IPS-NIHi7 (cell line): ENCODE results near the gene PABPC1L.
A peak's percentile ranks its signal among the peaks of the same experiment; 100 is the strongest.

Source experiments
- DNase-seq: peaks from one replicate; pipeline ENCODE4 v3.0.0; 2012; ENCODE audit warnings: mixed read lengths; ENCODE audit errors: extremely low spot score

Gene PABPC1L

DNA sequence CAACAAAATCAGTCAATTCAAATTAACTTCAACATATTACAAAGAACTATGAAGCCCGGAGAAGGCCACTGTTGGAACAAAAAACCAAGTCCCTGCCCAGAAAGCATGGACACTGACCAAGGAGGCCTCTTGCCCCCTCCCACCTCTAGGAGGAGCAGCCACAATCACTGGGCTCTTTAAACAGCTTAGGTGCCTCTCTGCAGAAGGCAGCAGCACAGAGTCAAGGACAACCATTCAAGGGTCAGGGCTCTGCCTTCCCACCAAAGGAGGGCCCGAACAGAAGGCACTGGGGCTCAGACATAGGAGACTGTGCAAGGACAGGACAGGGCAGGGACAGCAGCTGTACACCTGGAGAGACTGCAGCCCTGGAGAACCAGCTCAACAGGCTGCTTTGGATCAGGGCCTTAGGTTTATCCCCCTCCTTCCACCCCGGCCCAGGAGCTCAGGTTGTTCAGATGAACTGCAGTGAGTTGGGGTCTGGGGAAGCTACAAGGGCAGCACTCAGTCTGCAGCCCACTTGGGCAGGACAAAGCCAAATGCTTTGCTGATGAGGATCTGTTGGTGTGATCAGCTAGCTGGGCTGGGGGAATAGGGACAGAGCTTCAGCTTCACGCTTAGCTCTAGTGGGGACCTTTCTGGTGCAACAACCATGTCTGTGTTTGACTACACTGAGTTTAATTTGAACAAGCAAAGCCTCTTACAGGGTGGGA is 32.6 kb downstream of the PABPC1L start:
- DNase-seq, result no peak

DNA sequence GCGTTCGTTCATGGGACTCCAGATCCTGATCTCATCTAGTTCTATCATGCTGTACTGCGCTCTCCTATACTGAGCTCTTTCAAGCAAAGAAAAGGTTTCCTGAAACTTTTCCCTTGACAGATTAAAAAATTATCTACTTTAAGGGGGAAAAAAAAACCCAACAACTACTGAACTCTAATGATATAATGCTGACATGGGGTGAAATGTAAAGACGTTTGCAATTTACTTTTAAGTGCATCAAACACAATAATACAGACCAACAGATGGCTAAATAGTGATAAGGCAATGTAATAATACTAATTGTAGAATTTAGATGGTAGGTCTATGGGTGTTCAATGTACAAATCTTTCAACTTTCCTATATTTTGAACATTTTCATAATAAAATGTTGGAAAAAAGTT is 34.0 kb downstream of the PABPC1L start:
- DNase-seq, result no peak

DNA sequence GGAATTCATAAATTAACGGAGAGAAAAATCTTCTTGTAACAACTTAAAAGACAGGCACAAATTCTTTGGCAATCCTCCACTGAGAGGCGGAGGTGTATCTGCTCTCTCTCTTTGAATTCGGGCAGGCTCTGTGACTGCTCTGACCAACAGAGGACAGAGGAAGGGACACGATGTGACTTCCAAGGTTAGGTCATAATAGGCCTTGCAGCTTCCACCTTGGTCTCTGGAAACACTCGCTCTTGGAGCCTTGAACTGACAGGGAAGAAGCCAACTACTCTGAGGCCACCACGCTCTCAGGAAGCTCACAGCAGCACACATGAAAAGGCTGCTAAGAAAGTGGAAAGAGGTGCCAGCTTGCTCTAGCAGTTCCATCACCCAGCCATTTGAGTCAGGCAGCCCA is 35.4 kb downstream of the PABPC1L start:
- no peak for DNase-seq

DNA sequence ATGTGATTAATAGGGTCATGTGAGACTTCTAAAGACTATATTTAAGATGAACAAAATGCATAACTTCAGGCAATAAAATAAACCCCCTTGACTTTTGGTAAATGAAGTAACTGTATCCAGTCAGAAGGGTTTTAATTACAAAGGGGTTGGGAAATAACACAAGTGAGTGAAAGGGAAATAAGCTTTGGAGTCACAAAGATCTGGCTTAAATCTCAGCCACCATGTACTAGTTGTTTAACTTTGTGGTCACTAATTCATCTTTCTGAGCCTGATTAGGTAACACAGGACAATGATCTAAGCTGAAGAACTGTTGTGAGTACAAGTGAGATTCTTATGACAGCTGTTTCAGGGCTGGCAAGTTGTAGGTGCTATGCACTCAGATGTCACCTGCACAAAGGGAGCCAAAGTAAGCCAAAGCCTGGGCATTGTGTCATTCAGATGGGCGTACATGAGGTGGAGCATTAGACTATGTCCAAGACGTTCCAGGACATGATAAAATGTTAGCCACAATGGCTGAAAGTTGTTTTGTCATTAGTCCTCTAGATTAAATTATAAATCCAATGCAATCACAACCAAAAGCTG is 36.5 kb downstream of the PABPC1L start:
- DNase-seq, result no peak

DNA sequence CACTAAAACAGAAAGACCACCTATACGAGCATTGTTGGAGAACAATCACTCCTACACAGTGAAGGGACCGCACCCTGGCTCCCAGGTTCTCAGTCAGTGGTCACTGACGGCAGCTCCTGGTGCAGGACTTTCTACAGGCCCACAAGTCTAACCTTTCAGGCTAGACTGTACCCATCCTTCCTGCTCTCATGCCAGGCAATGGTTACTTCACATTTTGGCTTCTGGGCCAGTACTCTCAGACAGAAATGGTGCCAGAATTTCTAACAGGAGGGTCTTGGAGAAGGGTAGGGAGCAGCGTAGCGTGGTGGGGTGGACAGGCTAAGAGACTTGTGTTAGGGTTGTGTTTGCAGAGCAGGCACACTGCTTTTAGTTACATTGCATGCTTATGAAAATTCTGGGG is 38.2 kb downstream of the PABPC1L start:
- no peak for DNase-seq

DNA sequence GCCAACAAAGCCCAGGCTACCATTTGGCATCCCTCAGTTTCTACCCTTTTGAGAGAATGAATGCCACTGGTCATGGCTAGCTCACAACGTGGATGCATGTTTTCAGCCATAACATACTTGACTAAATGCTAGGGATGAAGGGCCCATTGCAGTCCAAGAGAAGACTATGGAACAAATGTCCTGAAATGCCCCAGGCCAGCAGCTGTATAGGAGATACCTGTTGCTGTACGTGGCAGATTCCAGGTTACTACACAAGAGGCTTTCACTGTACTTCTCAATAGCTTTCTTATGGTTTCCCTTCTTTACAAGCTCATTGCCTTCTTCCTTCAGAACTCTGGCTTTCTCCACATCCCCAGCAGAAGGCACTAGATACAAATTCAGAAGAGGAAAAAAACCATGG is 38.7 kb downstream of the PABPC1L start:
- DNase-seq, result no peak

DNA sequence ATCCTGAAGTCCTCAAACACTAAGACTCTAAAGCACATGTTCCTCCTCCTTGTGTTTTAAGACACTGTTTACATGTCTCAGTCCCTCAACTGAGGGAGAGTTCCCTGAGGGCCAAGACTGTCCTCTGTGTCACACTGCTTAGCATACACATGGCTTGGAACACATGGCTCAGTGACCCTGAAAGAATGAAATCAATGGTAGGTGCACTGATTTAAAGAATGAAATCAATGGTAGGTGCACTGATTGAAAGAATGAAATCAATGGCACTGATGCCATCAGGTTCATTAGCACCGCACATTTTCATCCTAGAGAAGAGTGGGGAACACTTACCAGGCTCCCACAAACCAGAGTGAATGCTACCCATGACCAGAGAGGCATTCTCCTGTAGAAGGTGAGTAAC is 40.5 kb downstream of the PABPC1L start:
- no peak for DNase-seq

DNA sequence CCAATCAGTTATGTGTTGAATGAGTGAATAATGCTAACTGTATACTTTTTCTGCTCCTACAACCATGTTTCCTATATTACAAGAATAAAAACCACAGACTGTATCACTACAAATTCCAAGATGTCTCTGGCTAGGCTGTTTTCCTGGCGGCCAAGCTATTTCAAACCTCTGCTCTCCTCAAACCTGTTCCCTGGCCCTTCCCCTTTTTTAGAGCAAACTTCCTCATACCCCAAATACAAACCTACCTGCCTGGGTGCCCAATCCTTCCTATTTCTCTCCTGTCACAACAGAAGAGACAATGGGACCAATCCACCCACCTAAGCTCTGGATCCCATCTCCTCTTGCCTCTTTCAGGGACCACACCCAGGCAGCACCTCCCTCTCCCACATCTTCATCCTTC is 42.9 kb downstream of the PABPC1L start:
- DNase-seq, result no peak

DNA sequence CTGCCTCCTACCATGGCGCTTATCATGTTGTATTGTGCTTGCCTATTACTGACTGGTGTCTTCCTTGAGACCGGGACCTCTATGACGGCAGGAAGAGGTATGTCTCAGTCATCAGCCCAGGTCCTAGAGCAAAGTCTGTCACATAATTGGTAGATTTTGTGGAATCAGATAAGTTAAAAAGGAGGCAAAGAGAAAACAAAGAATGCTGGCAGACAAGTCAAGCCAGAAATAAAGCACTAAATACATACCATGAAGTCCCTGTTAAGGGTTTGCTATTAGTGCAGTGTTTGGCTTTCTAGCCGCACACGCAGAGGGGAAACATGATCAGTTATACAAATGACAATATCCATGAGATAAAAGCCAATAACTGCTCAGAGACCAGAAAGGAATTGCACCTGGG is 44.4 kb downstream of the PABPC1L start:
- DNase-seq, result no peak

DNA sequence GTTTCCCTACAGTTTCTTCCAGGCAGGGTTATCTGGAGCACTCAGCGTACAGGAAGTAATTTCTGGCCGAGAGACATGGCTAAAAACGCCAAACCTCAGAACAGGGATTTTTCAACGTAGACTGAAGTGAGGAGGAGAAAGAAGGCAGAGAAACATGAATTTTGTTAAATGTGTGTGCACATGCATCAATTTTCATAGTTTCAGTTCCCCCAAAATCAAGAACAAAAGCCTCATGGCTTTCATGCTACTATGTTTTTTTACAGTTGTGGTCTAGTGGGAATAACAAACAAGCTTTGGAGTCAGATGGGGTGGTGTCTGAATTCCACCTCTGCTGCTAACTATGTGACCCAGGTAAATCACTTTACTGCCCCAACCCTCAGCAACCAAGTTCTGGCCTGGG is 45.4 kb downstream of the PABPC1L start:
- no peak for DNase-seq

DNA sequence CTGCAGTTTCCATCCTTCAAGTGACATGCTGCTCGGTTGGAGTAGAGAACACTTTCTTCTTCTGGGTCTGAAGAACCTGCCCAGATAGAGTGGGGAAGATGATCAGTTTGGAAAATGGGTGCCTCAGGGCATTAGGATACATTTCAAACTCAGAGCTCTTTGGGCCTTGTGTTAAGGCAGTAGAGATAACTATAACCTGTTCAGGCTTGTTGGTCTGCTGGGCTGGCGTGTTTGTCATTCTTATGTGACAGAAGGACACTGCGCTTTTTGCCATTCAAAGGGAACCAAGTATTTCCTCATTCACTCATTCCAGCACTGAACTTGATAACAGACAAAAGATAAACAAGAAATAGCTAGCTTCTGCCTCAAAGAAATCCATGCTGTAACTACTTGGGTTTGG is 46.5 kb downstream of the PABPC1L start:
- DNase-seq, result no peak

DNA sequence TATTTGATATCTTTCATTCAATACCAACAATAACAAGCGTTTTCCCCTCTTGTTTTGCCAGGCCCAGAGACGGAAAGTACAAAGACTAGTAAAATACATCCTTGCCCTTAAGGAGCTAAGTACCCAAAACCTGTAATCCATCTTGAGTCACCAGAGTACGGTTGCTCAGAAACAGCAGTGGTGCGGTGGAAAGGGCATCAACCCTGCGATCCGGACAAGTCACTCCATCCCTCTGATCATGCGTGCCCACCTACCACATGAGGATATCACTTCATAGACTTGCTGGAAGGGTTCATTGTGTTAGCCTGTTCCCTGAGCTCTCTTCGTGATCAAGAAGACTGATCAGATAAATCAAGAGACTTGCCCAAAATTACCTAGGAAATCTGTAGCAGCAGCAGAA is 48.4 kb downstream of the PABPC1L start:
- DNase-seq, result no peak

DNA sequence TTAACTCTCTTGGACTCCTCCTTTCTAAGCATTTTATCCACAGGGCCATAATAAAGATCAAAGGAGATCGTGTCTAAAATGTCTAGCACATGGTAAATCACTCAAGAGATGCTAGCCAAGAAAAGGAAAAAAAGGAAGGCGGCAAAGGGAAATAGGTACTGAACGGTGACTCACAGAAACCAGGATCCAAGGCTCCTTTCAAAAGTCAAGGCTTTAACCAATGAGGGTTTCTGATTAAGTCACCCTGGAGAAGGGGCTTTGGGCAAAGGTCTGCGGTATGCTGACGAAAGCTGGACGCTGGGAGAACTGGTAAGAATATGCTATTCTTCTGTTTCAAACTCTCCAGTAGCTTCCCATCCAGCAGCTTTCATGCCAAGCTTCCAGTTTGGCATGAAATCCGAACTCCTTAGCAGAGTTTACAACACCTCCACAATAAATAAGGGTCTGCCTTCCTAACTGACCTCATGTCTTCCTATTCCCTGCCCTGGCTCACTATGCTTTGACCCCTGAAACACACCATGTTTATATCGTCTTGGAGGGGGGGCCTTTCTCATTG is 49.3 kb downstream of the PABPC1L start:
- DNase-seq, result no peak

DNA sequence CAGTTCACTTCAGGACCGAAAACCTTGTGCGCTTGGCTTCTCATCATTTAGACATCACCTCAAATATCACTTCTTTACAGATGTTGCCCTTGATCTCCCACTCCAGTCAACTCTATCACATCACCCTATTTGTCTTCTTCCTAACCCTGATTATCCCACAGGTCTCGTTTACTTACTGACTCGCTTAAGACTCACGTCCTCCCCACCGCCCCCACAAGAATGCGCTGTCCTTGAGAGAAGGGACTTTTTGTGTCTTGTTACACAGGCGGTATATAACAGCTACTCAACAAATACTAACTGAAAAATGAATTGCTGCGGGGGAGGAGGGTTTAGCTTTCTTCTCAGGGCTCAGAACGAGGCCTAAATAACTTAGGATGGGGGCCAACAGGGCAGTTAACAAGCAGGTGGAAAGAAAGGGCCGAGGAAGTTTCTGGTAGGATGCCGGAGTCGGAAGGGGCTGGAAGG is 49.8 kb downstream of the PABPC1L start:
- DNase-seq, result no peak

DNA sequence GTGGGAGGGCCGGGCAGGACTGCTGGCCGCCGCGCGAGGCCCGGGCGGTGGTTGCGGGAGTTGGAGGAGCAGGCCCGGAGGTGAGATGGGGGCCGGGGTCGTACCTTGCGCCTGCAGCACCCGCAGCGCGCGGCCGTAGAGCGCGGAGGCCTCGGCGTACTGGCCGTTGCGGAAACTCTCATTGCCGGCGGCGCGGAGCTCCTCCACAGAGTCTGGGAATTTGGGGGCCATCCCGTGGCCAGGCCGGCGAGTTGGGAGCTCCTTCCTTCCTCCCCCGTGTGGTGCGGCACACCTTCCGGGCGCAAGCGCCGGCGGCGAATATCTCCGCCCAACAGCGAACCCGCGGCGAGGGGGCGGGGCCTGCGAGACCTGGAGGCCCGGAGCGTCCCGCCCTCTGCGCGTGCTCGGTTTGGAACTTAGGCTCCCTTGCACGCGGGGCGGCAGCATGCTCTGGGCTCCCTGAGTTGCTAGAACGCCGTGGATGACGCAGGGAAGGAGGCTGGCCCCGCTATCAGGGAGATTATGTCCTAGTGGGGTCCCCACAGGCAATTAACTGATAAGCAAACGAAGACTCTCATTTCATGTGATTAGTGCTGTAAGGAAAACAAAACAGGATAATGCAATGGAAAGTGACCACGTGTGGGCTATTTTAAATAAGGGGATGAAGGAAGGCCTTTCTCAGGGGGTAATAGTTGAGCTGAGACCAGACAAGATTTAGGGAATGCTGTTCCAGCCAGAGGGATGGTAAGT is 50.4 kb downstream of the PABPC1L start, which contains the start of gene TOMM34:
Gene TOMM34 (minus strand): TSS at position 295 of the 750 bp plus-strand sequence. CDS start 64 bp downstream, at position 231.
- DNase-seq, result peak; percentile 98

DNA sequence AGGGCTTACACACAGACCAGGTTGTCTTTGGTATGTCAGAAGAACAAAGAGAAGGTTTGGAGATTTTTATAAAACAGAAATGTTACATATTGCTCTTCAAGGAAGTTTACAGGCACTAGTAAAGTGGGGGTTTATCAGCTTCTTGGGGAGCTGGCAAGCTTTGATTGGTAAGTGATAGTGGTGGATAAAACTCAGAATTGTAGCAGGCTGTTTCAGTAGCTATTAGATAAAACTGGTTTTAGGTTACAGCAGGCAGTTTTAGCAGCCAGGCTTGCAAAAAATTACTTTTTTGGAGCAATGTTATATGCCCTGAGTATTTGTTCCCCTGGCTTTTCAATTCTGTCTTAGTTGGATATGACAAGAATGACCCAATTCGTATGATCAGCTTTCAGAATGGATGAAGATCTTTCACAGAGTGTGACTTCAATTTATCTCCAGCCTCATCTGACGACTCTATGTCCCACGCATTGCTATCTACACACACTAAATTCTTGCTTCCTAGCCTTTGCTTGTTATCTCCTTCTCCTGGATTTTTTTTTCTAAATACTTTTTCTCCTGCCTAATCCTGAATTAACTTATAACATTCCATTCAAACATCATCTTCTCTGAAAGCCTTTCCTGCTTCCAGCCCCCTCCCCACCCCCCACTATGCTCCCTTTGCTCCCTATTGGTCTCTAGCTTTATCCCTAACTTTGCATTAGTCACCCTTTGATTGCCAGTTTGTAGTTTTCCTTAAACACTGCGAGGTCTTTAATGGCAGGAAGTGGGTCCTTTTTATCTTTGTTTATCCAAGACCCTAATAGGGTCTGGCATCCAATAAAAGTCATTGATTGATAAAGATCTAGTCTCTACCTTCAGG is 51.4 kb downstream of the PABPC1L start:
- no peak for DNase-seq

DNA sequence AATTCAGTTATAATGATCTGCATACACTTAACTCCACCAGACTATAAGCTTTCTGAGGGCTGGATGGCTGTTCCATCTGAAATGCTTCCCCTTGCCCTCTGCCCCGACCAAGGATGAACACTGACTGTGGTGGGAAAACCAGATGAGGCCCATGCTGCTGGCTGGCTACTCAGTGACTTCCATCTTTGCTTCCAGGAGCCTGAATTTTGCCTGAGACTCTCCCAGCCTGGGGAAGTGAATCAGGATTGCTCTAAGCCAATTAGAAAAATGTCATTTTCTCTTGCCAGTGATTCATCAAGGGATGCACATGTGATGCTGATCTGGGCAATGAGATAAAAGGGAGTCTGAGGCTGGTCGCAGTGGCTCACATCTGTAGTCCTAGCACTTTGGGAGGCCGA is 52.0 kb downstream of the PABPC1L start:
- DNase-seq, result no peak

DNA sequence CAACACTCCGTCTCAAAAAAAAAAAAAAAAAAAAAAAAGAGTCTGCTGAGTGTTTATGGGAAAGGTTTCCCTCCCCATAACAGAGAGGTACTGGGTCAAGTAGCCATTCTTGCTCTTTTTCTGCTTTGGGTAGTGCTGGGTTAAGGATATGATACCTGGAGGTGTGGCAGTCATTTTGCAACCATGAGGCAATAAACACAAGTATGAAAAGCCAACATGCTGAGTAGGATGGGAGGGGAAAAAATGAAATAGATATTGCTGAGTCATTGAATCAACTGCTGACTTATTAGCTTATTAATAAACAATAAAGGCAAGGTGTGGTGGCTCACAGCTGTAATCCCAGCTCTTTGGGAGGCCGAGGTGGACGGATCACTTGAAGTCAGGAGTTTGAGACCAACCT is 52.6 kb downstream of the PABPC1L start:
- no peak for DNase-seq

DNA sequence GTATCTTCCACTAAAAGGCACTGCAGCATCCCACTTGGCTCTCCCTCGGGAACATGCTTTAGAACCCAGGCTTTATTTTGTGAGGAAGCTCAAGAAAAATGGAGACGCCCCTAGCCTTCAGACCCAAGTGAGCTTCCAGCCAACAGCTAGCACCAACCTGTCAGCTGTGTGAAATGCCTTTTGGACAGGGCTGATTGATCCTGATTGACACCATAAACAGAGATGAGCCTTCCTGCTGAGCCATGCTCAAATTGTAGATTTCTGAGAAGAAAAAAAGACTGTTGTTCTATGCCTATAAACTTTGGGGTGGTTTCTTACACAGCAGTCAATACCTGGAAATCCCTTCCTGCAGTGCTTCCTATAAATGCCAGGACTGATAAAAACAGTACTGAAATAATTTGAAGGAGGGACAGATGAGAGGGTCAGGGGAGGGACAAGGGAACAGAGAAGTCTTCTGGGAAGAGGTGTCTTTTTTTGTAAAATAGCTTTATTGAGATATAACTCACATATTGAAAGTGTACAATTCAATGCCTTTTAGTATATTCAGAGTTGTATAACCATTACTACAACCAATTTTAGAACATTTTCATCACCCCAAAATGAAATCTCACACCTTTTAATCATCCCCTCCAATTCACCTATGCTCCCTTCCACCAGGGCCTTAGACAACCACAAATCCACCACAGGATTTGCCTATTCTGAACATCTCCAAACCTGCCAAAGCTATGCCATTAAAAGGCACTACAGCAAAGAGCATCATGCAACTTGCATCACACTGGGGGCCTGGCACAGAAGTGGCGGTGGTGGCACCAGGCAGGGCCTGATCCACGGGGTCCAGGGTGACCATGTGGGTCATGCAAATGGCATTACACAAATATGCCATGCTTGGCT is 53.7 kb downstream of the PABPC1L start:
- DNase-seq, result no peak

DNA sequence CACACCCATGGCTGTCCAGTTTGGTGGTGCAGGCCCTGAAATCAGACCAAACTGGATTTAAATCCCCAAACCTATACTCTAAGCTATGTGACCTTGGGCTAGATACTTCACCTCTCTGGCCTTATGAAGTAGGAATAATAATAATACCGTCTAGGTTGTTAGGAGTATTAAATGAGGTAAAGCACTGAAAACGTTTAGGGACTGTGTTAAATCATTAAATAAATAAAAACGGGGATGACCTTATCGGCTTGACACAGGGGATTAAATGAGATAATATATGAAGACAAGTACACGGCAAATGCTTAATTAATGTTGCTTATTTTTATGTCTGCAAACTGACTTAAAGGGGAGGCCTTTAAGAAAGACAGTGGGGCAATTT is 55.8 kb downstream of the PABPC1L start:
- DNase-seq, result no peak
